ENCODE results near the gene LRRIQ4.

LRRIQ4 gene

GRCh38 chr3:169812332-169813235, at the start of gene LRRIQ4, which contains the start of gene LRRC34:
Gene LRRIQ4, plus strand, starts transcription at chr3:169812870. Its CDS starts 9,052 bp downstream, at chr3:169821922.
Gene LRRC34, minus strand, starts transcription at chr3:169812904. Its CDS starts 356 bp downstream, at chr3:169812548.
- DNase-seq (ENCODE audit: low read depth in 3 of 3): peak; percentile 40 to 46 (median 41)

- DNase-seq (ENCODE audit: low read depth in 3 of 3): peak; percentile 41 to 51 (median 42)
Observed at GRCh38 chr3:169764312-169764881, 48.3 kb upstream of the LRRIQ4 start.

GRCh38 chr3:169764882-169765612, 47.6 kb upstream of the LRRIQ4 start, which contains the start of gene TERC:
Gene TERC, minus strand, starts transcription at chr3:169765060.
- peak; percentile 80 to 86 (median 81) for DNase-seq (ENCODE audit: low read depth in 3 of 3)

GRCh38 chr3:169769287-169770181, 43.1 kb upstream of the LRRIQ4 start, which contains the start of gene ACTRT3:
Gene ACTRT3, minus strand, starts transcription at chr3:169769561. Its CDS starts 41 bp downstream, at chr3:169769520.
- peak; percentile 37 to 44 (median 38) for DNase-seq (ENCODE audit: low read depth in 3 of 3)

- DNase-seq (ENCODE audit: low read depth in 3 of 3): peak; percentile 18 to 36 (median 30)
Observed at GRCh38 chr3:169771497-169772304, 41.0 kb upstream of the LRRIQ4 start.

- peak in 1 of 3 experiments; percentile 37 for DNase-seq (ENCODE audit: low read depth in 3 of 3)
Observed at GRCh38 chr3:169772305-169772896, 40.3 kb upstream of the LRRIQ4 start.

GRCh38 chr3:169772897-169773816, 39.5 kb upstream of the LRRIQ4 start, which contains the start of gene MYNN:
Gene MYNN, plus strand, starts transcription at chr3:169773396. Its CDS starts 900 bp downstream, at chr3:169774296.
- peak; percentile 86 to 88 (median 88) for DNase-seq (ENCODE audit: low read depth in 3 of 3)

GRCh38 chr3:169774186-169774585, 38.5 kb upstream of the LRRIQ4 start:
- DNase-seq (ENCODE audit: low read depth in 3 of 3): no peak

- no peak for DNase-seq (ENCODE audit: low read depth in 3 of 3)
Observed at GRCh38 chr3:169777822-169778221, 34.8 kb upstream of the LRRIQ4 start.

GRCh38 chr3:169780742-169781141, 31.9 kb upstream of the LRRIQ4 start:
- DNase-seq (ENCODE audit: low read depth in 3 of 3): no peak

GRCh38 chr3:169781209-169781855, 31.3 kb upstream of the LRRIQ4 start:
- DNase-seq (ENCODE audit: low read depth in 3 of 3): no peak

- DNase-seq (ENCODE audit: low read depth in 3 of 3): no peak
Observed at GRCh38 chr3:169787120-169787519, 25.6 kb upstream of the LRRIQ4 start.

GRCh38 chr3:169787791-169788190, 24.9 kb upstream of the LRRIQ4 start:
- DNase-seq (ENCODE audit: low read depth in 3 of 3): no peak

- no peak for DNase-seq (ENCODE audit: low read depth in 3 of 3)
Observed at GRCh38 chr3:169790219-169790618, 22.5 kb upstream of the LRRIQ4 start.

GRCh38 chr3:169790687-169791429, 21.8 kb upstream of the LRRIQ4 start:
- DNase-seq (ENCODE audit: low read depth in 3 of 3): no peak

- no peak for DNase-seq (ENCODE audit: low read depth in 3 of 3)
Observed at GRCh38 chr3:169792359-169792758, 20.3 kb upstream of the LRRIQ4 start.

GRCh38 chr3:169804681-169805080, 8.0 kb upstream of the LRRIQ4 start:
- no peak for DNase-seq (ENCODE audit: low read depth in 3 of 3)
